ENCODE measurements around the gene KIR3DL2.
"Not testable (repeated sequence)": the region's sequence is repeated elsewhere in the genome, so short reads cannot be mapped to it uniquely, and the experiment has no call there.

Gene KIR3DL2

GRCh38 chr19:54905803-54906511 is 55.7 kb downstream of the KIR3DL2 start, which contains the start of gene NCR1:
NCR1 (plus strand) TSS chr19:54906148; CDS start chr19:54906188, 40 bp downstream.
- no peak within 1 kb of the TSS for H3K27ac ChIP-seq (ENCODE audit: low read depth, low read length)
- H3K4me3 ChIP-seq (ENCODE audit: low read depth in 1 of 5, low read length in 5 of 5): no peak within 1 kb of the TSS

GRCh38 chr19:54906819-54907218 is 56.6 kb downstream of the KIR3DL2 start:
- Histone ChIP-seq H3K27me3 (ENCODE audit: control insufficient read depth in 5 of 5, insufficient read depth in 4 of 5, low read length in 5 of 5) (peaks cover 4 to 12% (median 8%) of the 10 kb centered on the region in 5 donors), H3K27ac (ENCODE audit: low read depth, low read length) (no peak overlapping the region), H3K9me3 (ENCODE audit: control insufficient read depth in 5 of 5, low read length in 5 of 5) (peaks cover 0 to 3% (median 0%) of the 10 kb centered on the region in 5 donors), H3K4me3 (ENCODE audit: low read depth in 1 of 5, low read length in 5 of 5) (no peak overlapping the region), H3K36me3 (ENCODE audit: control insufficient read depth in 5 of 5, insufficient read depth in 5 of 5, low read length in 5 of 5) (no peaks in the 10 kb centered on the region), H3K9ac (ENCODE audit: low read length in 5 of 5) (no peak overlapping the region), H3K4me1 (ENCODE audit: control insufficient read depth in 5 of 5, insufficient read depth in 5 of 5, low read length in 5 of 5) (no peaks in the 10 kb centered on the region)

More at GRCh38 chr19:54905803-54906511, 55.7 kb downstream of the KIR3DL2 start, which contains the start of gene NCR1:
- no peaks in the 10 kb centered on the region for H3K4me1 ChIP-seq (ENCODE audit: control insufficient read depth in 5 of 5, insufficient read depth in 5 of 5, low read length in 5 of 5)
- H3K27me3 ChIP-seq (ENCODE audit: control insufficient read depth in 5 of 5, insufficient read depth in 4 of 5, low read length in 5 of 5): peaks cover 4 to 12% (median 8%) of the 10 kb centered on the region in 5 donors
- H3K36me3 ChIP-seq (ENCODE audit: control insufficient read depth in 5 of 5, insufficient read depth in 5 of 5, low read length in 5 of 5): no peaks in the 10 kb centered on the region
- H3K9me3 ChIP-seq (ENCODE audit: control insufficient read depth in 5 of 5, low read length in 5 of 5): peaks cover 0 to 3% (median 0%) of the 10 kb centered on the region in 5 donors
- H3K9ac ChIP-seq (ENCODE audit: low read length in 5 of 5): no peak within 1 kb of the TSS

- H3K27ac ChIP-seq (ENCODE audit: low read depth, low read length); H3K9me3 ChIP-seq (ENCODE audit: control insufficient read depth in 5 of 5, low read length in 5 of 5); H3K4me1 ChIP-seq (ENCODE audit: control insufficient read depth in 5 of 5, insufficient read depth in 5 of 5, low read length in 5 of 5); H3K9ac ChIP-seq (ENCODE audit: low read length in 5 of 5); H3K4me3 ChIP-seq (ENCODE audit: low read depth in 1 of 5, low read length in 5 of 5); H3K36me3 ChIP-seq (ENCODE audit: control insufficient read depth in 5 of 5, insufficient read depth in 5 of 5, low read length in 5 of 5): not testable (repeated sequence)
- peaks cover 4 to 12% (median 8%) of the 10 kb centered on the region in 5 donors for H3K27me3 ChIP-seq (ENCODE audit: control insufficient read depth in 5 of 5, insufficient read depth in 4 of 5, low read length in 5 of 5)
These were observed 57.7 kb downstream of the KIR3DL2 start for GRCh38 chr19:54907899-54908298.
